ENCODE results near the gene ATP11B. TPM values are rescaled to one million over a fixed set of nuclear protein-coding genes. Genes with fewer than 3 reads are reported as not detected.

The ATP11B gene
- polyA plus RNA-seq, 2 donors, result 25.7 to 32.9 TPM

DNA sequence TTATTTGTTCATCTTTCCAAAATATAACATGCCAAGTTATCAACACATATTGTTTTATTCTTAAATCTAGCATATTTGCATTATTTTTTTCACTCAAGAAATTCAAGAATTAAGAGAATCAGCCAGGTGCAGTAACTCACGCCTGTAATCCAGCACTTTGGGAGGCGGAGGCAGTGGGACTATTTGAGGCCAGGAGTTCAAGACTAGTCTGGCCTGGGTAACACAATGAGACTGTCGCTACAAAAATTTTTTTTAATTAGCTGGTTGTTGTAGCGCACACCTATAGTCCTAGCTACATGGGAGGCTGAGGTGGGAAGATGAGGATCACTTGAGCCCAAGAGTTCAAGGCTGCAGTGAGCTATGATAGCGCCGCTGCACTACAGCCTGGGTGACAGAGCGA is 176.5 kb downstream of the ATP11B start:
- WGBS, 2 donors, result 96 to 99% methylated on average over 7 of the region's 7 CpGs

GRCh38 chr3:182970811-182971418 is 177.6 kb downstream of the ATP11B start:
- Histone ChIP-seq H3K36me3 (ENCODE audit: control insufficient read depth in 2 of 2, insufficient read depth in 2 of 2, low read length in 1 of 2) (no peaks in the 10 kb centered on the region), H3K27ac (ENCODE audit: low read depth in 2 of 2, low read length in 1 of 2) (no peak overlapping the region), H3K9me3 (ENCODE audit: control insufficient read depth in 2 of 2, insufficient read depth in 1 of 2, low read depth in 1 of 2, low read length in 1 of 2) (no peaks in the 10 kb centered on the region), H3K4me3 (ENCODE audit: low read depth in 1 of 2, low read length in 2 of 2) (no peak overlapping the region), H3K27me3 (ENCODE audit: control insufficient read depth in 1 of 2, insufficient read depth in 2 of 2, low read length in 2 of 2) (no peaks in the 10 kb centered on the region), H3K4me1 (ENCODE audit: control insufficient read depth in 2 of 2, insufficient read depth in 2 of 2, low read length in 1 of 2) (peaks cover 2 to 3% of the 10 kb centered on the region in 2 donors)
- whole genome bisulfite sequencing, 2 donors, result 65 to 85% methylated on average over 3 of the region's 3 CpGs

More for the DNA sequence above, 176.5 kb downstream of the ATP11B start:
- no peaks in the 10 kb centered on the region for H3K9me3 ChIP-seq (ENCODE audit: control insufficient read depth in 2 of 2, insufficient read depth in 1 of 2, low read depth in 1 of 2, low read length in 1 of 2)
- H3K36me3 ChIP-seq (ENCODE audit: control insufficient read depth in 2 of 2, insufficient read depth in 2 of 2, low read length in 1 of 2), result no peaks in the 10 kb centered on the region
- H3K27me3 ChIP-seq (ENCODE audit: control insufficient read depth in 1 of 2, insufficient read depth in 2 of 2, low read length in 2 of 2), result no peaks in the 10 kb centered on the region
- H3K27ac ChIP-seq (ENCODE audit: low read depth in 2 of 2, low read length in 1 of 2), result no peak overlapping the region
- H3K4me3 ChIP-seq (ENCODE audit: low read depth in 1 of 2, low read length in 2 of 2), result no peak overlapping the region
- peaks cover 3 to 4% of the 10 kb centered on the region in 2 donors for H3K4me1 ChIP-seq (ENCODE audit: control insufficient read depth in 2 of 2, insufficient read depth in 2 of 2, low read length in 1 of 2)

Other genes starting within 250 kb of the ATP11B start
- 1 to 10 TPM; 7.9 to 8.9 TPM for gene DCUN1D1, start 187.0 kb downstream of the ATP11B start, polyA plus RNA-seq

Data from esophagus (tissue), 2 donors.